SK-MEL-5 (cell line): ENCODE results near the gene HOXD10. TPM values are rescaled to one million over a fixed set of nuclear protein-coding genes. Genes with fewer than 3 reads are reported as not detected.

Experiments used
- DNase-seq: peaks from one replicate; pipeline ENCODE4 v3.0.0-alpha.2; 2016; ENCODE audit warnings: low read depth, low spot score
- in situ Hi-C: cut with HindIII; loops from 2 replicates; pipeline ENCODE4 v1.10.0; 2016; ENCODE audit warnings: low sequenced_read_pairs, high pct_unique_total_duplicates, low pct_unique_long_range_greater_than_20kb
- small RNA-seq, 2 experiments: library from RNA; depleted of rRNA; stranded (forward); fragments of <200 nt; gene quantifications; one replicate each; pipeline ENCODE3, GENCODE V24; 2014
- total RNA-seq: library from RNA; depleted of rRNA; stranded (reverse); fragments of >200 nt; shearing (Covaris generic); gene quantifications from 2 replicates; pipeline ENCODE4 v1.2.3, GENCODE V29; 2014; rRNA removed

HOXD10 gene
- total RNA-seq, 1 experiment from 2014 or later = not detected

DNA sequence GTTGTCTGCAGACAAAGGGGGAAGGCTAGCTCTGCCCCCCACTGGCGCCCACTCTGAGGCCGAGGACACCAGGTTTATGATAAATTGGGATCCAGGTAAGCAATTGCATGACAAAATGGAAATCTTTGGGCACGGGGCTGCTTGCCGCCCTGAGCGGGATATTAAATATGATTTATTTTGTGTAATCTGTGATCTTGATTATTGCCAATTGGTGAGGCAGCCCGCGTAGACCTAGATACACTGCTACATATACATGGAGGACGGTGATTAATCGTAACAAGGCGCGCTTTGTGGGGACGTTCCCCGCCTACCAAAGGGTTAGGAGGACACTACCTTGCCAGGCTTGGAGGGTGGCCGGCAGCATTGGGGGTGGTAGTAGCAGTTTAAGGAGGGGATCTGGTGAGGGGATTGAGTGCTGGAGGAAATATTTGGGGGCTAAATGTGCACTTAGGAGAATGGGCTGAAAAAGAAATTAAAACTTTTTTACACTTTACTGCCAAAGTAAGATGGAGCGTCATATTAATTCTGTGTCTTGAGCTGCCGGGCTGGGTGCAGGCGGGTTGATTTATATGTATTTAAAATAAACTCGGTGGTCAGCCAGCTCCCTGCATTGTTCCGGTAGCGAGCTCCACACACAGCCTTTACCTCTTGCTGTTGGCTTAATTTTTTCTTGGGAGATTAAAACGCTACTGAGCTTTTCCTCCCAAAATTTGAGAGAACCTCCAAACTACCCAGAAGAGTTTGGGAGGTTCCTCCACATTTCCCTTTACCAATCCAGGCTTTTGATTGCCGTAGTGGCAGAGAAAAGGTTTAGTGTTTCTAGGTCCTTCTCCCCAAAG, 44.6 kb downstream of the HOXD10 start:
- DNase-seq = no peak
- in situ Hi-C loops = no loop called here

DNA sequence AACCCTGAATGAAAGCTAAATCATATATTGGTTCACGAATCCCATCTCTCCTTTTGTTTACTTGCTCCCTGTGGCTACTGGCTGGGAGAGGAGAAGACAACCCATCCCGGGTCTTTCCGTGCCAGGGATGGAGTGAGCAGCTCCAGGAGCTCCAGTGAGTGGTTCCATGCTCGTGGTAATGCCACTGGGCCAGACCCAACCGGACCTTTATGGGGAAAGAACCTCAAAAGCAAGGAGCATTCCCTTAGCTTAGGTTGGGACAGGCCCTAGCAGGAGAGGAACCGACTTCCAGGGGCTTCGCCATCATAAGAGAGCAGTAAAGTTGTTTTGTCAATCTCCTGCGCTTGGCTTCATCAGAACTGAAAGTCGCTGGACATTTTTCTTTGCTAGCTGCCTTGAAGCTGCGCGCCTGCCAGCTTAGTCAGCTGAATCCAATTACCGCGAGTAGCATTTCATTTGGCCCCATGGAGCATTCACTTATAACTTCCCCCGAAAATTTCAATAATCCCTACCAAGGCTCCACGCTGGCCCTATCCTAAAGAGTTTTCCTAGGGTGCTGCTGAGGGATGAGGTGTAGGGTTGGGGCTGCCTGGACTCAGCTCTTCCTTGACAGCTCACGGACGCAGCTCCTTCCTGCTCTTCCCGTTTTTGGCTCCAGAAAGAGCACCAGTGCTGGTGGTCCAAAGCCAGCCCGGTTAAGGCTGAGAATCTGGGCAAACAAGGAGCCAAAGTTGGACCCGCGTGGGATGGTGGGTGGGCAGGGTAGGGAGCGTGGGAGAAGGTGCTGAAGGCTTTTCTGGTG, 45.4 kb downstream of the HOXD10 start:
- in situ Hi-C loops = no loop called here
- DNase-seq = no peak

GRCh38 chr2:176162911-176163671, 46.5 kb downstream of the HOXD10 start:
- in situ Hi-C loops = no loop called here
- no peak for DNase-seq

DNA sequence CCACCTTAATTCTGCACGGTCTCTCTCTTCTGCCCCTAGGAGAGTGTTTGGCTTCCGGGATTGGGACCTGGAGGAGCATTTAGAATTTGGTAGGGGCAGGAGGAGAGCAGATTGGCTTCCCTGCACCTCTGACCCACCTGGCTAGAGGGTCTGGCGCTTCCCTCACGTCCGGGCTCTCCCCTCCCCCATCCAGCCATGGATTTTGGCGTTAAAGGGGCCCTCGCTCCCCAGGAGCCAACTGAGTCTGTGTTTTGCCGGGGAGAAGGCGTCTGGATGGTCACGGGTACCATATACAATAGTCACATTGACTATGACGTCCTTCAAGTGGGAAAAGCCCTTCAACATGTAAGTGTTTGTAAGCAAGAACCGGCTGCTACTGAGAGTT, 47.1 kb downstream of the HOXD10 start:
- in situ Hi-C loops = no loop called here
- DNase-seq = no peak

DNA sequence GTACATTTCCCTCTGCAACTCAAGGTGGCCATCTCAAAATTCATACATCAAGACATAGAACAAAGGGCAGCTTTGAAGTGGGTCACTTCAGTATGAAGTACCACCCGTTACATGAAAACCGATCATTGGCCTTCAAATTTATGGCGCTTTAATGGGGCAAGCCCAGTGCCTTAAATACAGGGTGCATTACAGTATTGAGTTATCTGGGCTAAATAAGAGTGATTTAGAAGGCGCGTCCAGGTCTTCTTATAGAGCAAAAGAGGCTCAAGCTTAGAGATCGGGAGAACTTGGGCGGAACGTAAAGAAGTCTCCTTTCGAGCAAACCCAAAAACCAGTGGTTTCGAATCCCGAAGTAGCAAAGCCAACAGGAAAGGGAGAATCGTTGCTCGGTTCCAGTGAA, 47.6 kb downstream of the HOXD10 start:
- DNase-seq = no peak
- in situ Hi-C loops = no loop called here

DNA sequence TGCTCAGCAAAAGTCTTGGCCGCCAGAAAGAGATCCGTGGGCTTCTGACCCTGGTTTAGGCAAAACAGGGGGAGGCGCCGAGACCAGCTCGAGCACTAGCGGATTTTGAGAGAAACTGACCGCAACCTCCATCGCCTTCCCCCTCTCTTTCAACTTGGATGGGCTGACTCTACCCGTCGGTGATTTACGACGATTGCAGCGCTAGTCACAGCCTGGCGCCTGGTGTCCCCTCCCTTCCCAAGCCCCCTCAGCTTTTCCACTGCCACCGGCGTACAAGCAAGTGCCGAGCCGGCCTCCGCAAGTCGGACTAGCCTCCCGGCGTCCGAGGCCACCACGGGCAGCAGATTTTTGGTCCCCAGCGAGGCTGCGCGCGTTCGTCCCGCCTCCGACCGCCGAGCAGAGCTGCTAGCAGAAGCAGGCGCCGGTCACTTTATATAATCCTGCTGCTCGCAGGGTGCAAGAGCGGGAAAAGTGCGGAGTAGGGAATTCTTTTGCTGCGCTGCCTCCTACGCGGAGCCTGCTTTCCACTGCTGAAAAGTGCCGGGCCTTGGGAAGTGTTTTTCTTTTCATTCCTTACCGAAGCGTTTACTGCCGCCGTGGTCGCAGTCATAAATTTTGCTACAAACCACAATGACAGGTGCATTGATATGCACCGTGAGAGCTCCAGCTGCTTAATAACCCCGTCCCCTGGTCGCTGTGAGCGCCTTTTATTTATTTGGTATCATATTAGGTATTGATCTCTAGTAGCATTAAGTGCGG, 48.2 kb downstream of the HOXD10 start:
- in situ Hi-C loops = no loop called here
- no peak for DNase-seq

GRCh38 chr2:176165370-176166050, 48.9 kb downstream of the HOXD10 start:
- in situ Hi-C loops = no loop called here
- no peak for DNase-seq

- in situ Hi-C loops = no loop called here
- DNase-seq = no peak
Measured at GRCh38 chr2:176166272-176166671, 49.7 kb downstream of the HOXD10 start.

DNA sequence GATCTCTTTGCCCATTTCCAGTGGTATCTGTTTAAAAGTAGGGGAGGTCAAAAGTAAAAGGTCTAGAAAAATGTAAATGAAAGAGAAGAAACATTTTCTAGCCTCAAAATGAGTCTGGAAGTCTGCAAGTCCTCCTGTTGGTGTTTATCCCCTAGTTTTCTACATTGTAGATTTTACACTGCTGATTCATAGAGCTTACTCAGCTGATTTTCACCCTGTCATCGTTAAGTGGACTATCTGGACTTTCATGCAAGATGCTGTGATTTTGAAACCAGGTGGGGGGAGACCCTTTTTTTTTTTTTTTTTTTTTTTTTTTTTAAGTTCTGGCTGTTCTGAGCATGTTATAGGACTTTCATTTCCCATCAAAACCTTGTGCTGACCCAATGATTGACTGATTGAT, 50.8 kb downstream of the HOXD10 start:
- in situ Hi-C loops = no loop called here
- DNase-seq = no peak

DNA sequence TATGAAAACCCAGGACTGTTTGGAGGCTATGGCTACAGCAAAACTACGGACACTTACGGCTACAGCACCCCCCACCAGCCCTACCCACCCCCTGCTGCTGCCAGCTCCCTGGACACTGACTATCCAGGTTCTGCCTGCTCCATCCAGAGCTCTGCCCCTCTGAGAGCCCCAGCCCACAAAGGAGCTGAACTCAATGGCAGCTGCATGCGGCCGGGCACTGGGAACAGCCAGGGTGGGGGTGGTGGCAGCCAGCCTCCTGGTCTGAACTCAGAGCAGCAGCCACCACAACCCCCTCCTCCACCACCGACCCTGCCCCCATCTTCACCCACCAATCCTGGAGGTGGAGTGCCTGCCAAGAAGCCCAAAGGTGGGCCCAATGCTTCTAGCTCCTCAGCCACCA, 52.6 kb downstream of the HOXD10 start:
- in situ Hi-C loops = no loop called here
- no peak for DNase-seq

Small RNA genes within 50 kb of the gene (small RNA-seq; reads per million reads assigned to genes)
- 34.7 to 6,533 reads per million in 2 experiments for gene MIR10B

Other genes with a start within 250 kb of the HOXD10 start
- gene LNPK, start 114.5 kb upstream of the HOXD10 start, total RNA-seq = 54.0 and 59.8 TPM in 2 replicates
- gene EVX2, start 32.8 kb upstream of the HOXD10 start, total RNA-seq = not detected in 2 replicates
- gene HOXD13, start 24.1 kb upstream of the HOXD10 start, total RNA-seq = 10.3 and 11.8 TPM in 2 replicates
- gene HOXD12, start 17.0 kb upstream of the HOXD10 start, total RNA-seq = 0.42 TPM in 1 of 2 replicates, not detected in the other
- 0.37 and 0.53 TPM in 2 replicates for gene HOXD11, start 9.5 kb upstream of the HOXD10 start, total RNA-seq
- 0.18 and 0.59 TPM in 2 replicates for gene HOXD9, start 5.9 kb downstream of the HOXD10 start, total RNA-seq
- gene HOXD8, start 12.9 kb downstream of the HOXD10 start, total RNA-seq = 14.5 and 19.7 TPM in 2 replicates
- gene HOXD4, start 34.8 kb downstream of the HOXD10 start, total RNA-seq = 3.6 and 4.2 TPM in 2 replicates
- 4.9 and 5.5 TPM in 2 replicates for gene HOXD3, start 40.5 kb downstream of the HOXD10 start, total RNA-seq
- gene HOXD1, start 71.9 kb downstream of the HOXD10 start, total RNA-seq = 9.8 and 10.3 TPM in 2 replicates
- 85.3 and 86.0 TPM in 2 replicates for gene MTX2, start 152.7 kb downstream of the HOXD10 start, total RNA-seq